ENCODE results near the gene KHNYN.

The KHNYN gene

GRCh38 chr14:24426912-24427536, 2.7 kb upstream of the KHNYN start:
- no peak overlapping the region for H3K4me3 Mint-ChIP-seq
- no peaks in the 10 kb centered on the region for H3K27me3 Mint-ChIP-seq
- no peaks in the 10 kb centered on the region for H3K9me3 Mint-ChIP-seq (ENCODE audit: low read depth)
- H3K27ac Mint-ChIP-seq: peak overlapping the region; percentile 37
- no peaks in the 10 kb centered on the region for H3K36me3 Mint-ChIP-seq
- H3K4me1 Mint-ChIP-seq (ENCODE audit: low read depth): peaks cover 42% of the 10 kb centered on the region

DNA sequence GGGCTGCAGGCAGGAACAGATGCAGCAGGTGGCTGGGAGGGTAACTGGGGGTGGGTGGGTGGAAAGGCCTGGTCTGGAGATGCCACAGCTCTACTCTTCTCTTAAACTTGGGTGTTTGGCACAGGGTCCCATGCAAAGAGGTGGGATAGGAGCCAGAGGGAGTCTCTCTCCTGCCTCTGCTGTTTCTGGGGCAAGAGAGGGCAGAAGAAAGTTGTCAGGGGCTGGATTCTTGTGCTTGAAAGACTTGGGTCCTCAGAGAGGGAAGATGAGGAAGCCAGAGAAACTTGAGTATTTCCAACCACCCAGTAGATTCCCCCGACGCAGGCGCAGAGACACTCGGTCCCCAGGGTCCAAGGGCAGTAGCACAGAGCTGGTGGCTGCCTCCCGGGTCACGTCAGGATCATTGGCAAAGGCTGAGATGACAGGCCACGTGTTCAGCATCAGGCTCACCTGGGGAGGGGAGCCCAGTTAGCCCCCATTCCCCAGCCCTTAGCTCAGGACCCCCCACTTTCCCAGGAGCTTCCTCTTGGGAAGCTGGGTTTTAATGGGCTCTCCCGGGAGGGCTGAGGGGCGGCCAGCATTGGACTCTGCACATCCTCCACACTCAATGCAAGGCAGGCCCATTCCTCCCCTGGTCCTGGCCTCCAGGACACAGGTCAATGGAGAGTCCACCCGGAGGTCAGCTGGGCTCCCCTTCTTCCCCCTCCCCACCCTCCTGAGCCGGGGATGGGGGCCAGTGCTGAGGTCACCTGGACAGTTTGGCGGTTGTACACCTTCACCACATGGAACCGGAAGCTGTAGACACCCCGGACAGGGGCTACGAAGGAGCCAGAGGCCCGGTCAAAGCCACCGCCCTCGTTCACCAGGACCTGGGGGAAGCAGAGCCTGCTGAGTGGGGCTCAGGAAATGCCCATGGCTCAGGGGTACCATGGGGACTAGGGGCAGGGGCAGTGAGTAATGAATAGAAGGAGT, 1.9 kb upstream of the KHNYN start:
- Mint-ChIP-seq H3K36me3 (no peaks in the 10 kb centered on the region), H3K27me3 (no peaks in the 10 kb centered on the region), H3K4me1 (ENCODE audit: low read depth) (peaks cover 42% of the 10 kb centered on the region), H3K4me3 (peak overlapping the region; percentile 27), H3K9me3 (ENCODE audit: low read depth) (no peaks in the 10 kb centered on the region), H3K27ac (peak overlapping the region; percentile 75)

- Mint-ChIP-seq H3K4me1 (ENCODE audit: low read depth) (peaks cover 45% of the 10 kb centered on the region), H3K36me3 (peaks cover 3% of the 10 kb centered on the region)
These were observed 943 bp upstream of the KHNYN start for GRCh38 chr14:24428628-24429394.

DNA sequence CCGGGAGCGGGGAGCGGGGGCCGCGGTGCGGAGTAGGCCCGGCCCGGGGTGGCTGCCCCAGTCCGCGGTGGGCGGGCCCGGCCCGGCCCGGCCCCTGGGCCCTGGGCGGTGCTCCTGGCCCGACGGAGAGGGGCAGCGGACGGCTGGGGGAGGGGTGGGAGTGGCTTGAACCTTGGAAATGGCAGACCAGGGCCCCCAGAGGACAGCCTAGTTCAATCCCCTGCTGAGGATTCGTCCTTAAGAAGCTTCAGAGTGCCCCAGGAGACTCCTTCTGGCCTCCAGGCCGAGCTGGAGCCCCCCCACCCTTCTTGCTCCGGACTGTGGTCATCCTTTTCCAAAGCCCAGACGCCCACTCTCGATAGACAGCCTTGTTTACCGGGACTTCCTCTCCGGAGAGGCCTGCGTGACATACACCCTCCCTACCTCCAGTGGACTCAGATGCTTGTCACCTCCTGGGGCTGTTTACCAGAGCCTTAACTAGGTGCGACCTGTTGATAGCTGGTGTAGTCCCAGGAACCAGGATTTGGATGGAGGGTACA, 458 bp downstream of the KHNYN start:
- H3K27ac Mint-ChIP-seq: peak overlapping the region; percentile 89
- peak overlapping the region; percentile 92 for H3K4me3 Mint-ChIP-seq
- no peaks in the 10 kb centered on the region for H3K27me3 Mint-ChIP-seq
- H3K4me1 Mint-ChIP-seq (ENCODE audit: low read depth): peaks cover 44% of the 10 kb centered on the region
- H3K36me3 Mint-ChIP-seq: peaks cover 3% of the 10 kb centered on the region
- no peaks in the 10 kb centered on the region for H3K9me3 Mint-ChIP-seq (ENCODE audit: low read depth)

More at GRCh38 chr14:24428628-24429394, 943 bp upstream of the KHNYN start:
- Mint-ChIP-seq H3K4me3 (peak overlapping the region; percentile 88), H3K27ac (peak overlapping the region; percentile 98), H3K27me3 (no peaks in the 10 kb centered on the region), H3K9me3 (ENCODE audit: low read depth) (no peaks in the 10 kb centered on the region)

- H3K4me1 Mint-ChIP-seq (ENCODE audit: low read depth): peaks cover 40% of the 10 kb centered on the region
- H3K27ac Mint-ChIP-seq: peak overlapping the region; percentile 89
- H3K36me3 Mint-ChIP-seq: peaks cover 3% of the 10 kb centered on the region
- peak overlapping the region; percentile 92 for H3K4me3 Mint-ChIP-seq
- no peaks in the 10 kb centered on the region for H3K27me3 Mint-ChIP-seq
- H3K9me3 Mint-ChIP-seq (ENCODE audit: low read depth): no peaks in the 10 kb centered on the region
These were observed 1.2 kb downstream of the KHNYN start for GRCh38 chr14:24430682-24431568.

GRCh38 chr14:24431569-24432258, 2.0 kb downstream of the KHNYN start:
- H3K4me3 Mint-ChIP-seq: peak overlapping the region; percentile 92
- no peaks in the 10 kb centered on the region for H3K9me3 Mint-ChIP-seq (ENCODE audit: low read depth)
- H3K27me3 Mint-ChIP-seq: no peaks in the 10 kb centered on the region
- H3K4me1 Mint-ChIP-seq (ENCODE audit: low read depth): peaks cover 36% of the 10 kb centered on the region
- peak overlapping the region; percentile 89 for H3K27ac Mint-ChIP-seq
- peaks cover 6% of the 10 kb centered on the region for H3K36me3 Mint-ChIP-seq

- Mint-ChIP-seq H3K27me3 (no peaks in the 10 kb centered on the region), H3K9me3 (ENCODE audit: low read depth) (no peaks in the 10 kb centered on the region), H3K36me3 (peaks cover 8% of the 10 kb centered on the region), H3K4me3 (no peak overlapping the region), H3K4me1 (ENCODE audit: low read depth) (peaks cover 38% of the 10 kb centered on the region), H3K27ac (no peak overlapping the region)
These were observed 2.7 kb downstream of the KHNYN start for GRCh38 chr14:24432259-24433131.

DNA sequence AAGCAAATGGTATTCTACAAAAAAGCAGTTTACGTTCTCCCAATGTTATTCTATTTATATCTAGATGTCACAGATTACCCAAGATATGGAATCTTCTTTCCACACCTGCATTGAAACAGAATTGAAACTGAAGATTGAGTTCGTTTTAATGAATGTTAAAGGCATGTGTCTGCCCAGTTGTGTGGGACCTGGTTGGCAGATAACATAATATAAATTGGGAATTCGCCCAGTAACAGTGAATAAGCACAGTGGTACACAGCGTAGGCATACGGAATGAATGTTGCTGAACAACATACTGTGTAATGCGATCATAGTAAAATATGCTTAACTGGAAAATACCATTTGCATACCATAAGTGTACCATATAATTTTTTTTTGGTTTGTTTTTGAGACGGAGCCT, 4.3 kb downstream of the KHNYN start:
- Mint-ChIP-seq H3K9me3 (ENCODE audit: low read depth) (no peaks in the 10 kb centered on the region), H3K36me3 (peaks cover 8% of the 10 kb centered on the region), H3K4me1 (ENCODE audit: low read depth) (peaks cover 49% of the 10 kb centered on the region), H3K4me3 (no peak overlapping the region), H3K27me3 (no peaks in the 10 kb centered on the region), H3K27ac (no peak overlapping the region)

GRCh38 chr14:24434676-24435075, 4.9 kb downstream of the KHNYN start:
- H3K9me3 Mint-ChIP-seq (ENCODE audit: low read depth): no peaks in the 10 kb centered on the region
- peaks cover 8% of the 10 kb centered on the region for H3K36me3 Mint-ChIP-seq
- H3K4me3 Mint-ChIP-seq: no peak overlapping the region

GRCh38 chr14:24435192-24435810, 5.5 kb downstream of the KHNYN start:
- Mint-ChIP-seq H3K27me3 (no peaks in the 10 kb centered on the region), H3K9me3 (ENCODE audit: low read depth) (no peaks in the 10 kb centered on the region), H3K4me1 (ENCODE audit: low read depth) (peaks cover 52% of the 10 kb centered on the region), H3K27ac (peak overlapping the region; percentile 59), H3K36me3 (peaks cover 8% of the 10 kb centered on the region), H3K4me3 (no peak overlapping the region)

More at GRCh38 chr14:24434676-24435075, 4.9 kb downstream of the KHNYN start:
- Mint-ChIP-seq H3K4me1 (ENCODE audit: low read depth) (peaks cover 51% of the 10 kb centered on the region), H3K27me3 (no peaks in the 10 kb centered on the region), H3K27ac (no peak overlapping the region)

GRCh38 chr14:24435998-24436354, 6.2 kb downstream of the KHNYN start:
- Mint-ChIP-seq H3K36me3 (peaks cover 8% of the 10 kb centered on the region), H3K9me3 (ENCODE audit: low read depth) (no peaks in the 10 kb centered on the region), H3K4me1 (ENCODE audit: low read depth) (peaks cover 56% of the 10 kb centered on the region), H3K27ac (peak overlapping the region; percentile 59), H3K4me3 (no peak overlapping the region), H3K27me3 (no peaks in the 10 kb centered on the region)

DNA sequence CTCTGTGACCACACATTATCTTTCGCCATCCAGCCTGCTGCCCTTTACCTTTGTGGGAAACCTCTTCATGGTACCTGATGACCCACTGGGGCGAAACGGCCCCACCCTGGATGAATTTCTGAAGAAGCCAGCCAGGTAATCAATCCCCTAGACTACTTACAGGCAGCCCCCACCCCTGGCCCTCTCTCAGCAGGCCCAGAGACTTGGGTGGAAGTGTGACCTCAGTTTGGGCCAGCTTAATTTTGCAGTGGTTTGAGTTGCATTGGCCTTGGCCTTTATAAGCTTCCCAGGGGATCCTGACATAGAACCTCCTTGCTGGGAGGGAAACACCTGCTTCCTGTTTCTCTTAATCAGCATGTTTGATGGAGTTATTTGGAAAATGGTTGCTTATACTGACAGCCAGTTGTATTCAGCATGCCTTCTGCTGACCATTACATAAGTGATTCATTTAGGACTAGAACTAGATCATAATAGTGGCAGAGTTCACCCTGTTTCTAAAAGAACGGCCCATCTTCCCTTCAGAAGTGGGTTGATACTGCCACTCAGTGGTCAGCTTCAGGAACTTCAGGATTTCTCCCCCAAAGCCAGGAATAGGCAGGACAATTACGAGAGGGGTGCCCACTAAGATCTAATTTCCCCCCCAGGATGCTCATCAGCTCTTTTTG, 6.7 kb downstream of the KHNYN start:
- Mint-ChIP-seq H3K27me3 (no peaks in the 10 kb centered on the region), H3K9me3 (ENCODE audit: low read depth) (no peaks in the 10 kb centered on the region), H3K36me3 (peaks cover 8% of the 10 kb centered on the region), H3K27ac (peak overlapping the region; percentile 75), H3K4me3 (peak overlapping the region; percentile 63), H3K4me1 (ENCODE audit: low read depth) (peaks cover 56% of the 10 kb centered on the region)
